Muscle layer of duodenum (tissue), 2 donors: Measurements from ENCODE around the gene ELMO1.

Experiments used
- H3K27ac ChIP-seq: one replicate; pipeline ENCODE4 v1.7.0; 2013; ENCODE audit warnings: mild to moderate bottlenecking, low read length
- H3K27me3 ChIP-seq: one replicate; pipeline ENCODE4 v1.7.0; 2013; ENCODE audit warnings: low read depth, mild to moderate bottlenecking, control low read depth, low read length
- H3K36me3 ChIP-seq, 2 donors: one replicate each; pipeline ENCODE4 v1.7.0; 2013; ENCODE audit warnings: low read length in 2 of 2, control low read depth in 1 of 2, mild to moderate bottlenecking in 1 of 2; ENCODE audit not compliant: insufficient read depth in 2 of 2, control insufficient read depth in 1 of 2
- H3K4me1 ChIP-seq, 2 donors: one replicate each; pipeline ENCODE4 v1.7.0; 2013; ENCODE audit warnings: low read length in 2 of 2, mild to moderate bottlenecking in 2 of 2, control low read depth in 1 of 2, moderate library complexity in 1 of 2; ENCODE audit not compliant: insufficient read depth in 2 of 2, control insufficient read depth in 1 of 2
- H3K4me3 ChIP-seq, 2 donors: one replicate each; pipeline ENCODE4 v1.7.0; 2013; ENCODE audit warnings: low read length in 2 of 2, low read depth in 1 of 2, mild to moderate bottlenecking in 1 of 2
- H3K9me3 ChIP-seq, 2 donors: one replicate each; pipeline ENCODE4 v1.7.0; 2013; ENCODE audit warnings: low read length in 2 of 2, control low read depth in 1 of 2, mild to moderate bottlenecking in 1 of 2; ENCODE audit not compliant: control insufficient read depth in 1 of 2
- donor health status: healthy.

Gene ELMO1

GRCh38 chr7:37193087-37193774 is 255.4 kb downstream of the ELMO1 start:
- Histone ChIP-seq H3K27me3 (no peaks in the 10 kb centered on the region), H3K9me3 (no peaks in the 10 kb centered on the region), H3K27ac (no peak overlapping the region), H3K36me3 (peaks cover 0 to 5% of the 10 kb centered on the region in 2 donors), H3K4me1 (peaks cover 2 to 19% of the 10 kb centered on the region in 2 donors), H3K4me3 (no peak overlapping the region)

GRCh38 chr7:37191797-37192196 is 256.9 kb downstream of the ELMO1 start:
- no peak overlapping the region for H3K27ac ChIP-seq
- H3K4me3 ChIP-seq = no peak overlapping the region
- H3K4me1 ChIP-seq = peaks cover 0 to 8% of the 10 kb centered on the region in 2 donors

GRCh38 chr7:37187179-37187578 is 261.5 kb downstream of the ELMO1 start:
- no peaks in the 10 kb centered on the region for H3K36me3 ChIP-seq

More at GRCh38 chr7:37191797-37192196, 256.9 kb downstream of the ELMO1 start:
- H3K27me3 ChIP-seq = no peaks in the 10 kb centered on the region
- H3K36me3 ChIP-seq = peaks cover 0 to 5% of the 10 kb centered on the region in 2 donors
- no peaks in the 10 kb centered on the region for H3K9me3 ChIP-seq

GRCh38 chr7:37186753-37187152 is 261.9 kb downstream of the ELMO1 start:
- Histone ChIP-seq H3K4me3 (no peak overlapping the region), H3K4me1 (no peaks in the 10 kb centered on the region), H3K9me3 (no peaks in the 10 kb centered on the region), H3K27ac (no peak overlapping the region), H3K36me3 (no peaks in the 10 kb centered on the region), H3K27me3 (no peaks in the 10 kb centered on the region)

More at GRCh38 chr7:37187179-37187578, 261.5 kb downstream of the ELMO1 start:
- no peaks in the 10 kb centered on the region for H3K4me1 ChIP-seq
- no peaks in the 10 kb centered on the region for H3K9me3 ChIP-seq
- H3K27ac ChIP-seq = no peak overlapping the region
- H3K27me3 ChIP-seq = no peaks in the 10 kb centered on the region
- no peak overlapping the region for H3K4me3 ChIP-seq

GRCh38 chr7:37181550-37181932 is 267.1 kb downstream of the ELMO1 start:
- Histone ChIP-seq H3K27me3 (no peaks in the 10 kb centered on the region), H3K27ac (no peak overlapping the region), H3K4me3 (no peak overlapping the region), H3K36me3 (no peaks in the 10 kb centered on the region), H3K9me3 (no peaks in the 10 kb centered on the region), H3K4me1 (no peaks in the 10 kb centered on the region)

- Histone ChIP-seq H3K27me3 (no peaks in the 10 kb centered on the region), H3K9me3 (no peaks in the 10 kb centered on the region), H3K36me3 (no peaks in the 10 kb centered on the region), H3K4me1 (no peaks in the 10 kb centered on the region), H3K4me3 (no peak overlapping the region), H3K27ac (no peak overlapping the region)
Observed at GRCh38 chr7:37180828-37181549, 267.7 kb downstream of the ELMO1 start.

- no peak overlapping the region for H3K4me3 ChIP-seq
- H3K4me1 ChIP-seq = no peaks in the 10 kb centered on the region
- no peaks in the 10 kb centered on the region for H3K9me3 ChIP-seq
- no peaks in the 10 kb centered on the region for H3K27me3 ChIP-seq
- no peak overlapping the region for H3K27ac ChIP-seq
- no peaks in the 10 kb centered on the region for H3K36me3 ChIP-seq
Observed at GRCh38 chr7:37176079-37176478, 272.6 kb downstream of the ELMO1 start.

GRCh38 chr7:37174460-37174859 is 274.2 kb downstream of the ELMO1 start:
- Histone ChIP-seq H3K4me1 (no peaks in the 10 kb centered on the region), H3K27me3 (no peaks in the 10 kb centered on the region), H3K9me3 (no peaks in the 10 kb centered on the region), H3K36me3 (no peaks in the 10 kb centered on the region), H3K4me3 (no peak overlapping the region), H3K27ac (no peak overlapping the region)

- no peaks in the 10 kb centered on the region for H3K36me3 ChIP-seq
- H3K4me3 ChIP-seq = no peak overlapping the region
- no peaks in the 10 kb centered on the region for H3K27me3 ChIP-seq
- H3K4me1 ChIP-seq = no peaks in the 10 kb centered on the region
- H3K9me3 ChIP-seq = no peaks in the 10 kb centered on the region
- no peak overlapping the region for H3K27ac ChIP-seq
Observed at GRCh38 chr7:37173670-37174069, 275.0 kb downstream of the ELMO1 start.

GRCh38 chr7:37162106-37162505 is 286.6 kb downstream of the ELMO1 start:
- Histone ChIP-seq H3K9me3 (peaks cover 0 to 4% of the 10 kb centered on the region in 2 donors), H3K27me3 (no peaks in the 10 kb centered on the region), H3K4me3 (no peak overlapping the region), H3K36me3 (no peaks in the 10 kb centered on the region), H3K4me1 (no peaks in the 10 kb centered on the region), H3K27ac (no peak overlapping the region)

GRCh38 chr7:37160656-37161055 is 288.0 kb downstream of the ELMO1 start:
- H3K9me3 ChIP-seq = peaks cover 0 to 4% of the 10 kb centered on the region in 2 donors
- no peaks in the 10 kb centered on the region for H3K4me1 ChIP-seq
- H3K4me3 ChIP-seq = no peak overlapping the region
- no peaks in the 10 kb centered on the region for H3K27me3 ChIP-seq
- no peaks in the 10 kb centered on the region for H3K36me3 ChIP-seq
- no peak overlapping the region for H3K27ac ChIP-seq
